IMR-90 (cell line): ENCODE data around the gene IQCM. TPM values are rescaled to one million over a fixed set of nuclear protein-coding genes. Genes with fewer than 3 reads are reported as not detected.

ENCODE experiments used
- ATAC-seq: fragments of 200-7000 bp; cut with Tn5 transposase; 2 replicates; pipeline ENCODE4 v1.9.1; 2020; ENCODE audit warnings: low read depth, mild to moderate bottlenecking, moderate library complexity
- BruUV-seq: library from RNA; stranded (reverse); fragments of 400-500 nt; replicated peaks from 2 replicates; lab custom pipeline; 2021; lab: Mats Ljungman, UMichigan
- CTCF ChIA-PET: fragments of 300-600 bp; formaldehyde crosslinking; extraction: SDS; loops from one replicate; lab custom pipeline; 2021; ENCODE audit warnings: antibody characterized with exemption; lab: Yijun Ruan, JAX
- POLR2A ChIA-PET: fragments of 300-600 bp; sonication (Branson Sonifier 250); formaldehyde crosslinking; loops from one replicate; lab custom pipeline; 2022; ENCODE audit warnings: antibody characterized with exemption; ENCODE audit not compliant: unreplicated experiment; lab: Charles Lee
- DNase-seq: peaks from one replicate; pipeline ENCODE4 v3.0.0; 2013
- H2AFZ ChIP-seq: replicated peaks from 2 replicates; pipeline ENCODE3; 2013; ENCODE audit warnings: low read length, mild to moderate bottlenecking; ENCODE audit not compliant: poor library complexity
- H2AK5ac ChIP-seq: 2 replicates; pipeline ENCODE4 v1.6.1; 2013; ENCODE audit warnings: low read depth, low read length, inconsistent platforms
- H2AK9ac ChIP-seq: replicated peaks from 2 replicates; pipeline ENCODE3; 2013; ENCODE audit warnings: mild to moderate bottlenecking, low read depth, low read length, moderate library complexity; ENCODE audit not compliant: poor library complexity
- H2BK120ac ChIP-seq: 2 replicates; pipeline ENCODE4 v1.6.1; 2013; ENCODE audit warnings: low read depth, low read length, inconsistent platforms
- H2BK15ac ChIP-seq: 3 replicates; pipeline ENCODE4 v1.6.1; 2013; ENCODE audit warnings: low read depth, low read length, inconsistent platforms
- H2BK20ac ChIP-seq: 2 replicates; pipeline ENCODE4 v1.6.1; 2013; ENCODE audit warnings: low read depth, mild to moderate bottlenecking, inconsistent platforms, low read length, moderate library complexity
- H2BK5ac ChIP-seq: 2 replicates; pipeline ENCODE4 v1.6.1; 2013; ENCODE audit warnings: mild to moderate bottlenecking, low read depth, low read length, inconsistent platforms; ENCODE audit not compliant: poor library complexity, severe bottlenecking
- H3K14ac ChIP-seq: replicated peaks from 2 replicates; pipeline ENCODE4 v1.6.1; 2013; ENCODE audit warnings: low read depth, low read length, inconsistent platforms
- H3K18ac ChIP-seq: 2 replicates; pipeline ENCODE4 v1.6.1; 2013; ENCODE audit warnings: low read depth, low read length, control low read depth
- H3K23ac ChIP-seq: 2 replicates; pipeline ENCODE4 v1.6.1; 2013; ENCODE audit warnings: low read depth, low read length, inconsistent platforms
- H3K27ac ChIP-seq: 2 replicates; pipeline ENCODE4 v1.5.1; 2013; ENCODE audit warnings: mild to moderate bottlenecking, control low read depth, low read length; ENCODE audit not compliant: insufficient read depth
- H3K27me3 ChIP-seq: 2 replicates; pipeline ENCODE4 v1.6.1; 2013; ENCODE audit warnings: low read length; ENCODE audit not compliant: control insufficient read depth, insufficient read depth
- H3K36me3 ChIP-seq: 2 replicates; pipeline ENCODE4 v1.6.1; 2013; ENCODE audit warnings: low read length, mixed read lengths; ENCODE audit not compliant: control insufficient read depth, insufficient read depth
- H3K4ac ChIP-seq: 2 replicates; pipeline ENCODE4 v1.6.1; 2013; ENCODE audit warnings: low read depth, low read length, inconsistent platforms
- H3K4me1 ChIP-seq: 2 replicates; pipeline ENCODE4 v1.6.1; 2013; ENCODE audit warnings: low read length, mixed read lengths; ENCODE audit not compliant: control insufficient read depth, insufficient read depth
- H3K4me2 ChIP-seq: 2 replicates; pipeline ENCODE4 v1.6.1; 2013; ENCODE audit warnings: low read depth, mild to moderate bottlenecking, control low read depth, low read length, moderate library complexity
- H3K4me3 ChIP-seq: 2 replicates; pipeline ENCODE4 v1.5.1; 2013; ENCODE audit warnings: low read depth, mild to moderate bottlenecking, control low read depth, low read length, moderate library complexity; ENCODE audit not compliant: insufficient read depth
- H3K56ac ChIP-seq: 2 replicates; pipeline ENCODE4 v1.6.1; 2013; ENCODE audit warnings: low read length, inconsistent platforms; ENCODE audit not compliant: insufficient read depth; ENCODE audit errors: extremely low read depth
- H3K79me1 ChIP-seq, 2 experiments: 2 replicates each; pipeline ENCODE4 v1.6.1; 2013; ENCODE audit warnings: low read length in 2 of 2, inconsistent platforms in 1 of 2, low read depth in 1 of 2
- H3K9ac ChIP-seq: 2 replicates; pipeline ENCODE4 v1.6.1; 2013; ENCODE audit warnings: low read depth, low read length, control low read depth
- H3K9me1 ChIP-seq: 2 replicates; pipeline ENCODE4 v1.6.1; 2013; ENCODE audit warnings: low read length, inconsistent platforms; ENCODE audit not compliant: insufficient read depth
- H3K9me3 ChIP-seq: 2 replicates; pipeline ENCODE4 v1.6.1; 2013; ENCODE audit warnings: low read length; ENCODE audit not compliant: control insufficient read depth, insufficient read depth
- H4K20me1 ChIP-seq: 2 replicates; pipeline ENCODE4 v1.6.1; 2013; ENCODE audit warnings: low read length, inconsistent platforms; ENCODE audit not compliant: insufficient read depth
- H4K5ac ChIP-seq: 2 replicates; pipeline ENCODE4 v1.6.1; 2013; ENCODE audit warnings: mild to moderate bottlenecking, low read depth, low read length, control low read depth
- H4K8ac ChIP-seq, 2 experiments: 2 replicates each; pipeline ENCODE4 v1.6.1; 2013; ENCODE audit warnings: low read depth in 2 of 2, low read length in 2 of 2, control low read depth in 1 of 2, inconsistent platforms in 1 of 2
- H4K91ac ChIP-seq: 2 replicates; pipeline ENCODE4 v1.6.1; 2013; ENCODE audit warnings: low read depth, low read length, inconsistent platforms; ENCODE audit not compliant: insufficient read depth
- BHLHE40 ChIP-seq: fragments of 150-350 bp; IDR thresholded peaks from 2 replicates; pipeline ENCODE4 v1.6.1; 2016; ENCODE audit warnings: mild to moderate bottlenecking, low read depth, low read length
- CHD1 ChIP-seq: IDR thresholded peaks from 2 replicates; pipeline ENCODE4 v1.6.1; 2012; ENCODE audit warnings: low read depth, low read length, improper control_type of control experiment
- ELK1 ChIP-seq: fragments of 150-350 bp; IDR thresholded peaks from 2 replicates; pipeline ENCODE4 v1.6.1; 2016; ENCODE audit warnings: low read depth, mild to moderate bottlenecking, low read length, moderate library complexity, borderline replicate concordance
- FOS ChIP-seq: fragments of 150-350 bp; IDR thresholded peaks from 2 replicates; pipeline ENCODE4 v1.6.1; 2016; ENCODE audit warnings: low read depth, low read length
- MAFK ChIP-seq: IDR thresholded peaks from 2 replicates; pipeline ENCODE4 v1.6.1; 2012; ENCODE audit warnings: low read depth, low read length, improper control_type of control experiment
- MAZ ChIP-seq: IDR thresholded peaks from 2 replicates; pipeline ENCODE4 v1.6.1; 2012; ENCODE audit warnings: low read depth, mild to moderate bottlenecking, low read length, improper control_type of control experiment, moderate library complexity, borderline replicate concordance
- MXI1 ChIP-seq: IDR thresholded peaks from 2 replicates; pipeline ENCODE4 v1.6.1; 2012; ENCODE audit warnings: low read depth, mild to moderate bottlenecking, low read length, moderate library complexity, borderline replicate concordance
- NFE2L2 ChIP-seq: fragments of 150-350 bp; IDR thresholded peaks from 2 replicates; pipeline ENCODE4 v1.6.1; 2016; ENCODE audit warnings: low read depth, mild to moderate bottlenecking, low read length
- POLR2A ChIP-seq: IDR thresholded peaks from 2 replicates; pipeline ENCODE4 v1.6.1; 2012; ENCODE audit warnings: mild to moderate bottlenecking, low read depth, low read length
- RAD21 ChIP-seq: IDR thresholded peaks from 2 replicates; pipeline ENCODE4 v1.6.1; 2012; ENCODE audit warnings: low read length, improper control_type of control experiment
- RCOR1 ChIP-seq: IDR thresholded peaks from 2 replicates; pipeline ENCODE4 v1.6.1; 2012; ENCODE audit warnings: mild to moderate bottlenecking, low read length, improper control_type of control experiment; ENCODE audit not compliant: insufficient replicate concordance
- WGBS, 2 experiments: methylation state at CpG; one replicate each; pipeline versions ENCODE4 v1.1.5 to v1.1.7; 2013; ENCODE audit warnings: missing lambda C conversion rate in 2 of 2; ENCODE audit not compliant: insufficient read length in 1 of 2; ENCODE audit errors: extremely low coverage in 2 of 2; 5-methylcytosine and 5-hydroxymethylcytosine counted together
- dilution Hi-C: fragments of 300-500 bp; cut with HindIII; formaldehyde crosslinking; loops from one replicate; pipeline ENCODE4 v1.14.3; 2018; ENCODE audit warnings: low sequenced_read_pairs; ENCODE audit not compliant: unreplicated experiment
- in situ Hi-C: fragments of 300-500 bp; cut with MboI; formaldehyde crosslinking; loops from 3 replicates; pipeline ENCODE4 v1.14.3; 2019; ENCODE audit warnings: low sequenced_read_pairs, inconsistent platforms, mixed read lengths
- intact Hi-C: fragments of 100-400 bp; cut with micrococcal nuclease; formaldehyde crosslinking; loops from 2 replicates; pipeline ENCODE4 v1.10.0; 2022
- polyA plus RNA-seq, 3 experiments: library from polyadenylated mRNA; depleted of rRNA; stranded (reverse); fragments of >200 nt; gene quantifications; 2 replicates each; pipeline ENCODE4 v1.2.3, GENCODE V29; 2012; ENCODE audit warnings: low replicate concordance in 1 of 3
- total RNA-seq: library from RNA; depleted of rRNA; stranded (reverse); fragments of >200 nt; gene quantifications from 2 replicates; pipeline ENCODE4 v1.2.3, GENCODE V29; 2012
- TF ChIP-seq, protein P1 (sequence below): fragments of 150-350 bp; IDR thresholded peaks from 2 replicates; pipeline ENCODE4 v1.6.1; 2017; ENCODE audit warnings: mild to moderate bottlenecking, antibody characterized with exemption, low read length, low read depth
- TF ChIP-seq, protein P2 (sequence below): conservative IDR thresholded peaks from 2 replicates; pipeline ENCODE4 v1.5.1; 2012; ENCODE audit warnings: mild to moderate bottlenecking, low read depth, low read length, improper control_type of control experiment

The IQCM gene
- total and polyA plus RNA-seq, 2 of the 4 experiments (the other 2 are of a cell fraction): not detected

- no CpG with 5 or more reads among the region's 4 CpGs for WGBS, 2 experiments
- TF ChIP-seq MAZ: no peak
- no peak for TF ChIP-seq FOS
- TF ChIP-seq RAD21: no peak
- no peak for TF ChIP-seq BHLHE40
- no peak for TF ChIP-seq NFE2L2
- no peak for TF ChIP-seq RCOR1
- TF ChIP-seq CHD1: no peak
- no peak for TF ChIP-seq MAFK
- TF ChIP-seq, protein P1, sequence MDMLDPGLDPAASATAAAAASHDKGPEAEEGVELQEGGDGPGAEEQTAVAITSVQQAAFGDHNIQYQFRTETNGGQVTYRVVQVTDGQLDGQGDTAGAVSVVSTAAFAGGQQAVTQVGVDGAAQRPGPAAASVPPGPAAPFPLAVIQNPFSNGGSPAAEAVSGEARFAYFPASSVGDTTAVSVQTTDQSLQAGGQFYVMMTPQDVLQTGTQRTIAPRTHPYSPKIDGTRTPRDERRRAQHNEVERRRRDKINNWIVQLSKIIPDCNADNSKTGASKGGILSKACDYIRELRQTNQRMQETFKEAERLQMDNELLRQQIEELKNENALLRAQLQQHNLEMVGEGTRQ: no peak
- TF ChIP-seq MXI1: no peak
- TF ChIP-seq ELK1: no peak
- TF ChIP-seq, protein P2, sequence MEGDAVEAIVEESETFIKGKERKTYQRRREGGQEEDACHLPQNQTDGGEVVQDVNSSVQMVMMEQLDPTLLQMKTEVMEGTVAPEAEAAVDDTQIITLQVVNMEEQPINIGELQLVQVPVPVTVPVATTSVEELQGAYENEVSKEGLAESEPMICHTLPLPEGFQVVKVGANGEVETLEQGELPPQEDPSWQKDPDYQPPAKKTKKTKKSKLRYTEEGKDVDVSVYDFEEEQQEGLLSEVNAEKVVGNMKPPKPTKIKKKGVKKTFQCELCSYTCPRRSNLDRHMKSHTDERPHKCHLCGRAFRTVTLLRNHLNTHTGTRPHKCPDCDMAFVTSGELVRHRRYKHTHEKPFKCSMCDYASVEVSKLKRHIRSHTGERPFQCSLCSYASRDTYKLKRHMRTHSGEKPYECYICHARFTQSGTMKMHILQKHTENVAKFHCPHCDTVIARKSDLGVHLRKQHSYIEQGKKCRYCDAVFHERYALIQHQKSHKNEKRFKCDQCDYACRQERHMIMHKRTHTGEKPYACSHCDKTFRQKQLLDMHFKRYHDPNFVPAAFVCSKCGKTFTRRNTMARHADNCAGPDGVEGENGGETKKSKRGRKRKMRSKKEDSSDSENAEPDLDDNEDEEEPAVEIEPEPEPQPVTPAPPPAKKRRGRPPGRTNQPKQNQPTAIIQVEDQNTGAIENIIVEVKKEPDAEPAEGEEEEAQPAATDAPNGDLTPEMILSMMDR: no peak
- no peak for TF ChIP-seq POLR2A
- DNase-seq: no peak
- no TSS peak for BruUV-seq
- dilution Hi-C loops: no loop called here
- Histone ChIP-seq H2AK9ac (no peak overlapping the region), H3K18ac (no peak overlapping the region), H4K91ac (no peak overlapping the region), H3K56ac (no peak overlapping the region), H2AK5ac (no peak overlapping the region), H3K9me3 (no peaks in the 10 kb centered on the region), H3K4me1 (no peaks in the 10 kb centered on the region), H2AFZ (no peak overlapping the region), H3K14ac (no peak overlapping the region), H2BK120ac (no peak overlapping the region), H2BK20ac (no peak overlapping the region), H3K27ac (no peak overlapping the region), H3K4me2 (no peak overlapping the region), H3K4ac (no peak overlapping the region), H3K9ac (no peak overlapping the region), H3K79me1 (no peaks in the 10 kb centered on the region), H3K27me3 (no peaks in the 10 kb centered on the region), H3K23ac (no peak overlapping the region), H2BK15ac (no peak overlapping the region), H3K36me3 (no peaks in the 10 kb centered on the region), H4K5ac (no peak overlapping the region), H2BK5ac (no peak overlapping the region), H3K4me3 (no peak overlapping the region), H4K8ac (no peak overlapping the region), H4K20me1 (no peaks in the 10 kb centered on the region), H3K9me1 (no peaks in the 10 kb centered on the region)
- ChIA-PET POLR2A (no interaction called here), CTCF (no interaction called here)
- no peak for ATAC-seq
- in situ Hi-C loops: no loop called here
- intact Hi-C loops: no loop called here
Observed at GRCh38 chr4:149788300-149788699, 27.3 kb downstream of the IQCM start.
